Fibroblast of pulmonary artery (primary cell): Measurements from ENCODE around the gene FAM221A.

Experiments
- DNase-seq: peaks from one replicate; pipeline ENCODE4 v3.0.0-alpha.2; 2010; ENCODE audit warnings: low read depth
- H3K4me3 ChIP-seq: replicated peaks from 2 replicates; pipeline ENCODE4 v1.5.1; 2011; ENCODE audit warnings: low read depth, mild to moderate bottlenecking, control low read depth, low read length, moderate library complexity
- CTCF ChIP-seq: IDR thresholded peaks from 2 replicates; pipeline ENCODE4 v1.5.1; 2011; ENCODE audit warnings: mild to moderate bottlenecking, control low read depth, low read length, inconsistent platforms; ENCODE audit errors: missing control alignments

Gene FAM221A

GRCh38 chr7:23746629-23747028, 66.6 kb downstream of the FAM221A start:
- no peak for TF ChIP-seq CTCF
- H3K4me3 ChIP-seq: no peak overlapping the region
- DNase-seq: no peak

- no peak for TF ChIP-seq CTCF
- H3K4me3 ChIP-seq: no peak overlapping the region
- no peak for DNase-seq
These were observed 71.9 kb downstream of the FAM221A start for GRCh38 chr7:23751852-23752251.
